Occipital lobe (tissue), 2 donors: ENCODE results near the gene CFAP97D2. TPM values are rescaled to one million over a fixed set of nuclear protein-coding genes. Genes with fewer than 3 reads are reported as not detected.
A peak's percentile ranks its signal among the peaks of the same experiment; 100 is the strongest.
"Not testable (repeated sequence)": the region's sequence is repeated elsewhere in the genome, so short reads cannot be mapped to it uniquely, and the experiment has no call there.

Experiments
- DNase-seq: peaks from one replicate; lab custom pipeline; 2025; lab: John Stamatoyannopoulos, UW
- total RNA-seq: library from RNA; depleted of rRNA; stranded (reverse); fragments of >200 nt; gene quantifications from one replicate; pipeline ENCODE4 v1.2.3, GENCODE V29; 2014

CFAP97D2 gene
- total RNA-seq, result not detected

- DNase-seq, result no peak
Measured at GRCh38 chr13:114179087-114179658, at the start of gene CFAP97D2. TSS of gene CFAP97D2 (plus strand) at chr13:114179257. CDS start at chr13:114179331, 74 bp downstream.

GRCh38 chr13:114129649-114130062 is 49.4 kb upstream of the CFAP97D2 start:
- DNase-seq, result no peak

- DNase-seq, result no peak
Measured at GRCh38 chr13:114130131-114130836, 48.8 kb upstream of the CFAP97D2 start.

GRCh38 chr13:114130837-114131582 is 48.0 kb upstream of the CFAP97D2 start:
- peak; percentile 66 for DNase-seq

- DNase-seq, result no peak
Measured at GRCh38 chr13:114131583-114132418, 47.3 kb upstream of the CFAP97D2 start.

- peak; percentile 41 for DNase-seq
Measured at GRCh38 chr13:114132419-114133121, 46.5 kb upstream of the CFAP97D2 start, which contains the start of gene RASA3. TSS of gene RASA3 (minus strand) at chr13:114132623. CDS start at chr13:114132489, 134 bp downstream.

- DNase-seq, result not testable (repeated sequence)
Measured at GRCh38 chr13:114133126-114133525, 45.9 kb upstream of the CFAP97D2 start.

- DNase-seq, result not testable (repeated sequence)
Measured at GRCh38 chr13:114133552-114133951, 45.5 kb upstream of the CFAP97D2 start.

- no peak for DNase-seq
Measured at GRCh38 chr13:114134111-114134943, 44.7 kb upstream of the CFAP97D2 start.

- no peak for DNase-seq
Measured at GRCh38 chr13:114134944-114135610, 44.0 kb upstream of the CFAP97D2 start.

GRCh38 chr13:114135731-114136171 is 43.3 kb upstream of the CFAP97D2 start:
- no peak for DNase-seq

GRCh38 chr13:114136576-114136975 is 42.5 kb upstream of the CFAP97D2 start:
- no peak for DNase-seq

GRCh38 chr13:114140131-114140905 is 38.7 kb upstream of the CFAP97D2 start:
- no peak for DNase-seq

GRCh38 chr13:114140906-114141250 is 38.2 kb upstream of the CFAP97D2 start:
- DNase-seq, result no peak

- no peak for DNase-seq
Measured at GRCh38 chr13:114141261-114141996, 37.6 kb upstream of the CFAP97D2 start.

- no peak for DNase-seq
Measured at GRCh38 chr13:114142137-114142550, 36.9 kb upstream of the CFAP97D2 start.

- DNase-seq, result no peak
Measured at GRCh38 chr13:114142640-114143490, 36.2 kb upstream of the CFAP97D2 start.
